Loucy (cell line): ENCODE measurements around the gene PLCL1.

Experiments
- H2AFZ ChIP-seq: fragments of 200-600 bp; sonication (generic); 2 replicates; pipeline ENCODE4 v1.6.0; 2016; ENCODE audit warnings: antibody characterized with exemption, mild to moderate bottlenecking, low read length, moderate library complexity
- H3F3A ChIP-seq: fragments of 200-600 bp; 2 replicates; pipeline ENCODE4 v1.6.0; 2016; ENCODE audit warnings: antibody characterized with exemption, low read depth, mild to moderate bottlenecking
- H3K27me3 ChIP-seq: fragments of 200-600 bp; sonication (generic); 2 replicates; pipeline ENCODE4 v1.6.1; 2014; ENCODE audit warnings: low read length, mild to moderate bottlenecking; ENCODE audit not compliant: insufficient read depth, poor library complexity, severe bottlenecking
- H3K36me3 ChIP-seq: fragments of 200-600 bp; sonication (generic); 2 replicates; pipeline ENCODE4 v1.6.1; 2016; ENCODE audit warnings: low read length; ENCODE audit not compliant: insufficient read depth
- H3K4me1 ChIP-seq: fragments of 200-600 bp; sonication (generic); 2 replicates; pipeline ENCODE4 v1.5.1; 2014; ENCODE audit warnings: low read length, mild to moderate bottlenecking; ENCODE audit not compliant: insufficient read depth, poor library complexity, severe bottlenecking
- H3K4me2 ChIP-seq: fragments of 200-600 bp; sonication (generic); 2 replicates; pipeline ENCODE4 v1.6.0; 2014; ENCODE audit warnings: antibody characterized with exemption, low read length, low read depth, mild to moderate bottlenecking; ENCODE audit not compliant: poor library complexity, severe bottlenecking
- H3K4me3 ChIP-seq: fragments of 200-600 bp; sonication (generic); 2 replicates; pipeline ENCODE4 v1.5.1; 2014; ENCODE audit warnings: low read length, mild to moderate bottlenecking, mixed read lengths; ENCODE audit not compliant: poor library complexity, severe bottlenecking
- H3K79me2 ChIP-seq: fragments of 200-600 bp; sonication (generic); 2 replicates; pipeline ENCODE4 v1.6.1; 2014; ENCODE audit warnings: low read length; ENCODE audit not compliant: insufficient read depth
- H3K9ac ChIP-seq: fragments of 200-600 bp; sonication (generic); 2 replicates; pipeline ENCODE4 v1.6.0; 2014; ENCODE audit warnings: mild to moderate bottlenecking, low read depth, low read length, moderate library complexity; ENCODE audit not compliant: poor library complexity, severe bottlenecking
- H3K9me2 ChIP-seq: fragments of 200-600 bp; sonication (generic); replicated peaks from 2 replicates; pipeline ENCODE4 v1.6.1; 2016; ENCODE audit warnings: low read depth, low read length, mixed read lengths
- H3K9me3 ChIP-seq: fragments of 200-600 bp; sonication (generic); 2 replicates; pipeline ENCODE4 v1.6.1; 2014; ENCODE audit warnings: mild to moderate bottlenecking, antibody characterized with exemption, low read length, low read depth; ENCODE audit not compliant: insufficient read depth
- H4K20me1 ChIP-seq: fragments of 200-600 bp; sonication (generic); 2 replicates; pipeline ENCODE4 v1.6.0; 2014; ENCODE audit warnings: antibody characterized with exemption, low read length, mild to moderate bottlenecking; ENCODE audit not compliant: insufficient read depth, poor library complexity, severe bottlenecking
- EZH2phosphoT487 ChIP-seq: fragments of 200-600 bp; IDR thresholded peaks from 2 replicates; pipeline ENCODE4 v1.6.1; 2018; ENCODE audit warnings: antibody characterized with exemption, mild to moderate bottlenecking, moderate library complexity, borderline replicate concordance
- TF ChIP-seq, protein P1 (sequence below): fragments of 200-600 bp; sonication (generic); conservative IDR thresholded peaks from 2 replicates; pipeline ENCODE4 v1.5.1; 2014; ENCODE audit warnings: mild to moderate bottlenecking, antibody characterized with exemption, low read length

PLCL1 gene

DNA sequence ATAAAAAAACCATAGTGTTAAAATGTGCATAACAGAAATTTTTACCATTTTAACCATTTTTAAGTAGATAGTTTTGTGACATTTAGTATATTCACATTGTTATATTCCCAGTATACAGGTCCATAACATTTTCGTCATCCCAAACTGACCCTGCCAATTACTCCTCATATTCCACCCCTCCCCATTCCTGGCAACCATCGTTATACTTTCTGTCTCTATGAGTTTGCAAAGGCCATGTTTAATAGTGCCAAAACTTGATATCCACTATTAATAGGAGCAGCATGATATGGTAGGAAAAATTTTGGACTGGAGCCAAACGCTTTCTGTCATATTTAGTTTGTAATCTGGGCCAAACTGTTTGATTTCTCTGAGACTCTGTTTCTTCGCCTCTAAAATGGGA lies 30.9 kb downstream of the PLCL1 start:
- Histone ChIP-seq H3K4me1 (no peaks in the 10 kb centered on the region), H3K9me3 (no peaks in the 10 kb centered on the region), H3K79me2 (no peaks in the 10 kb centered on the region), H3K9ac (no peak overlapping the region), H3K27me3 (no peaks in the 10 kb centered on the region), H3K9me2 (no peaks in the 10 kb centered on the region), H3F3A (no peaks in the 10 kb centered on the region), H2AFZ (no peak overlapping the region), H3K36me3 (no peaks in the 10 kb centered on the region), H4K20me1 (no peaks in the 10 kb centered on the region), H3K4me3 (no peak overlapping the region), H3K4me2 (no peak overlapping the region)
- TF ChIP-seq, protein P1, sequence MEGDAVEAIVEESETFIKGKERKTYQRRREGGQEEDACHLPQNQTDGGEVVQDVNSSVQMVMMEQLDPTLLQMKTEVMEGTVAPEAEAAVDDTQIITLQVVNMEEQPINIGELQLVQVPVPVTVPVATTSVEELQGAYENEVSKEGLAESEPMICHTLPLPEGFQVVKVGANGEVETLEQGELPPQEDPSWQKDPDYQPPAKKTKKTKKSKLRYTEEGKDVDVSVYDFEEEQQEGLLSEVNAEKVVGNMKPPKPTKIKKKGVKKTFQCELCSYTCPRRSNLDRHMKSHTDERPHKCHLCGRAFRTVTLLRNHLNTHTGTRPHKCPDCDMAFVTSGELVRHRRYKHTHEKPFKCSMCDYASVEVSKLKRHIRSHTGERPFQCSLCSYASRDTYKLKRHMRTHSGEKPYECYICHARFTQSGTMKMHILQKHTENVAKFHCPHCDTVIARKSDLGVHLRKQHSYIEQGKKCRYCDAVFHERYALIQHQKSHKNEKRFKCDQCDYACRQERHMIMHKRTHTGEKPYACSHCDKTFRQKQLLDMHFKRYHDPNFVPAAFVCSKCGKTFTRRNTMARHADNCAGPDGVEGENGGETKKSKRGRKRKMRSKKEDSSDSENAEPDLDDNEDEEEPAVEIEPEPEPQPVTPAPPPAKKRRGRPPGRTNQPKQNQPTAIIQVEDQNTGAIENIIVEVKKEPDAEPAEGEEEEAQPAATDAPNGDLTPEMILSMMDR, result no peak
- TF ChIP-seq EZH2phosphoT487, result no peak

DNA sequence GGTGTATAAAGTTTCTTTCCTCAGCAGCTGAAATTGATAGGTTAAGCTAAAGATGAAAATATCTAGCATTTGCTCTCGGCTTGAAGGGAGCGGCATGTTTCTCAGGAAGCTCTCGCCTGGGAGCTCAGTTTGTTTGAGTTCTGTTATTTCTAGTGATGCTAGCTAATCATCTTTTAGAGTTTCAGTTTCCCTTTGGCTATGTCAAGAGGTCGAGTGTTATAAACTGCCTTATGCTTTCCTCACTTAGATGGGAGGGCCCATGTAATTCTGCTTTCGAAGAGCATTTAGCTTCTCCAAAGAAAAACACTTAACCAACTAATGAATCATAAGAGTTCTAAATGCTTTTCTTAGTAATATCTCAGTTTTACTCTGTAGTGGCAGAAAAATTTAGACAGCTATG lies 33.6 kb downstream of the PLCL1 start:
- Histone ChIP-seq H3K9ac (no peak overlapping the region), H4K20me1 (no peaks in the 10 kb centered on the region), H3K27me3 (no peaks in the 10 kb centered on the region), H2AFZ (peak overlapping the region; percentile 20; the same call in 1 of the 2 replicates), H3K4me2 (peak overlapping the region; percentile 19), H3K4me1 (no peaks in the 10 kb centered on the region), H3K9me2 (no peaks in the 10 kb centered on the region), H3K36me3 (no peaks in the 10 kb centered on the region), H3K4me3 (no peak overlapping the region), H3K79me2 (no peaks in the 10 kb centered on the region), H3F3A (no peaks in the 10 kb centered on the region), H3K9me3 (0 out of 2 replicates have a peak, but pooled peaks cover 4% of the 10 kb centered on the region)
- TF ChIP-seq EZH2phosphoT487, result no peak
- TF ChIP-seq, protein P1, result no peak

DNA sequence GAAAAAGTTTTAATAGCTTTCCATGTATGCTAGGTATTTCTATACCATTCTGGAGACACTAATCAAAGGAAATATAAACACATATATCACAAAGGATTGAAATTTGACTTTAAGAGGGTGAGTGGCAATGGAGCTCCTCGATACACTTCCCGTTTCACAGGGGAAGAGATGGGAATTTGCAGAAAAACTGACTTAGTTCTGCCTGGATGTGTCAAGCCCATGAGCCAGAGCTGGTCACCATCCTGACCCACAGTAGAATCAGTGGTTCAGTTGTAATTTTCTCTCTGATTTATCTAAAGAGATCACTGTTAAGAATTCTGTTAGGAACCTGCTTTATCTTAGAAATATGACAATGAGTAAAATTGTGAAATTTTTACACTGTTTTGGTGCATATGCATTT lies 34.2 kb downstream of the PLCL1 start:
- H3K4me2 ChIP-seq, result peak overlapping the region; percentile 19

More for the DNA sequence above, 34.2 kb downstream of the PLCL1 start:
- H4K20me1 ChIP-seq, result no peaks in the 10 kb centered on the region
- H3K9me3 ChIP-seq, result 0 out of 2 replicates have a peak, but pooled peaks cover 4% of the 10 kb centered on the region
- H3K4me1 ChIP-seq, result no peaks in the 10 kb centered on the region
- TF ChIP-seq EZH2phosphoT487, result no peak
- TF ChIP-seq, protein P1, result no peak
- no peak overlapping the region for H3K4me3 ChIP-seq
- no peaks in the 10 kb centered on the region for H3K9me2 ChIP-seq
- H3K79me2 ChIP-seq, result no peaks in the 10 kb centered on the region
- H2AFZ ChIP-seq, result no peak overlapping the region
- no peaks in the 10 kb centered on the region for H3F3A ChIP-seq
- no peak overlapping the region for H3K9ac ChIP-seq
- H3K27me3 ChIP-seq, result no peaks in the 10 kb centered on the region
- no peaks in the 10 kb centered on the region for H3K36me3 ChIP-seq
